Neural cell (in vitro differentiated cells): ENCODE results near the gene MYO18A.

Experiments used
- CTCF ChIP-seq: fragments of 450-650 bp; IDR thresholded peaks from 2 replicates; pipeline ENCODE4 v1.5.1; 2014; ENCODE audit warnings: antibody characterized with exemption, mild to moderate bottlenecking, moderate library complexity; ENCODE audit not compliant: poor library complexity, severe bottlenecking
- EP300 ChIP-seq: fragments of 450-650 bp; conservative IDR thresholded peaks from 2 replicates; pipeline ENCODE4 v1.6.1; 2014; ENCODE audit warnings: antibody characterized with exemption, mild to moderate bottlenecking, moderate library complexity; ENCODE audit not compliant: poor library complexity, severe bottlenecking
- EZH2 ChIP-seq: fragments of 200-600, 300-800 bp; shearing (Covaris generic), sonication (generic); IDR thresholded peaks from 2 replicates; pipeline ENCODE4 v1.6.1; 2014; ENCODE audit warnings: antibody characterized with exemption, low read length, borderline replicate concordance, mild to moderate bottlenecking; ENCODE audit not compliant: insufficient read depth, poor library complexity, severe bottlenecking
- MXI1 ChIP-seq: fragments of 450-650 bp; conservative IDR thresholded peaks from 2 replicates; pipeline ENCODE4 v1.6.1; 2014; ENCODE audit warnings: antibody characterized with exemption, mild to moderate bottlenecking; ENCODE audit not compliant: poor library complexity, severe bottlenecking
- POLR2AphosphoS5 ChIP-seq: IDR thresholded peaks from 2 replicates; pipeline ENCODE4 v1.6.1; 2012
- RAD21 ChIP-seq: fragments of 450-650 bp; conservative IDR thresholded peaks from 2 replicates; pipeline ENCODE4 v1.6.1; 2014; ENCODE audit warnings: antibody characterized with exemption, mild to moderate bottlenecking, moderate library complexity
- REST ChIP-seq: IDR thresholded peaks from 2 replicates; pipeline ENCODE4 v1.6.1; 2012; ENCODE audit warnings: borderline replicate concordance

GRCh38 chr17:29066047-29066446 is 114.2 kb downstream of the MYO18A start:
- TF ChIP-seq CTCF (no peak), EP300 (no peak), POLR2AphosphoS5 (no peak), RAD21 (no peak), EZH2 (no peak), MXI1 (no peak), REST (no peak)
